ENCODE measurements around the gene KIF26B. TPM values are rescaled to one million over a fixed set of nuclear protein-coding genes. Genes with fewer than 3 reads are reported as not detected.
A peak's percentile ranks its signal among the peaks of the same experiment; 100 is the strongest.

The KIF26B gene
- total and polyA plus RNA-seq, 2 experiments from 2014 or later: 0.03 to 0.76 TPM

DNA sequence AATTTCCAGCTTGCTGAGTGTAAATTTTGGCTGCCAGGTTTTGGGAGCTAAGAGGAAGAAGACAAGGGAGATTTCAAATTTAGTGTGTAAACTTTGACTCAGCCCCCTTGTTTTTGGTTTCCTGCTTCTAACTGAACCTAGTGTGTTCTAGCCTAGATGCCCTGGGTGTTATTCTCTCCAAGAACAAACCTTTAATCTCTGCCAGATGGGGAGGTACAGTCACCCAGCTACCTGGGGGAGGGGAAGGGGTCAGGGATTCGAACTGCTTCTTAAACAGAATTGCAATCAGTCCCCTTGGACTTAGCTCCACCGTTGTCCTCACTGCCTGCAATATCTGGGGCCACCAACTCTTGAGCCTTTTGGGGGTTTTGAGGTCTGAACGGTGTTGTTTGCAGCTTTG lies 238.9 kb downstream of the KIF26B start:
- TF ChIP-seq CREB1 (CRISPR knock-in tag; IDR thresholded peaks at IDR 0.05; ENCODE audit: low read depth): no peak
- TF ChIP-seq ZNF114 (CRISPR knock-in tag; IDR thresholded peaks at IDR 0.05): no peak
- no peak for TF ChIP-seq JUNB (IDR thresholded peaks at IDR 0.05; ENCODE audit: unreplicated experiment)
- no peaks in the 10 kb centered on the region for H4K20me1 ChIP-seq (replicated peaks; ENCODE audit: insufficient read depth)
- H3K27me3 ChIP-seq (ENCODE audit: insufficient read depth): no peaks in the 10 kb centered on the region
- Mint-ChIP-seq H3K27ac (no peak overlapping the region), H3K36me3 (ENCODE audit: low read depth) (no peaks in the 10 kb centered on the region), H3K4me1 (peaks cover under 1% of the 10 kb centered on the region; the same call in 2 of the 3 replicates), H3K9me3 (no peaks in the 10 kb centered on the region), H3K27me3 (ENCODE audit: insufficient read depth, low read depth, poor library complexity) (no peaks in the 10 kb centered on the region), H3K4me3 (no peak overlapping the region)
- ATAC-seq: no peak
- H3F3A ChIP-seq (replicated peaks; ENCODE audit: low read depth): no peaks in the 10 kb centered on the region
- H3K4me2 ChIP-seq: no peak overlapping the region
- no peaks in the 10 kb centered on the region for H3K4me1 ChIP-seq (ENCODE audit: insufficient read depth)
- H3K4me3 ChIP-seq: no peak overlapping the region
- H3K27ac ChIP-seq (ENCODE audit: low read depth): no peak overlapping the region
- H2AFZ ChIP-seq: peak overlapping the region; percentile 33; the same call in 1 of the 2 replicates
- H3K9me2 ChIP-seq (ENCODE audit: insufficient read depth): no peaks in the 10 kb centered on the region
- H3K79me2 ChIP-seq (replicated peaks; ENCODE audit: insufficient read depth): no peaks in the 10 kb centered on the region
- H3K36me3 ChIP-seq (ENCODE audit: insufficient read depth): no peaks in the 10 kb centered on the region
- DNase-seq (ENCODE audit: low spot score): no peak

DNA sequence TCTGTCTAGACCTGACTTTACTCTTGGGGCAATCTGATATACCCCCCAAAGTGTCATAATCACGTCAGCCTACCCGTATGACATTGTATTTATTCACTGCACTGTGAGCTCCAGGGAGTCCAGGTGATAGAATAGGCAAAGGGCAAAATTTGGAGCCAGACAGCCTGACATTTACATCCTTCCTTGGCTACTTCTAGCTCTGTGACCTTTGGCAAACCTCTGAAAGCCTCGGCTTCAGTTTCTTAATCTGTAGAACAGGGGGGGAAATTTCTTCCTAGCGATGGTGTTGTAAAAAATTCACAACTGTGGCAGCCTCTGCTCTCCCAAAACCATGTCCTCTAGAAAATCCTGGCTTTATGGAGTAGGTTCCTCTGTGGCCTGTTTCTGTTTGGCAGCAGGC lies 240.9 kb downstream of the KIF26B start:
- Histone ChIP-seq H3K4me3 (no peak overlapping the region), H3K27ac (ENCODE audit: low read depth) (no peak overlapping the region), H3K9me2 (ENCODE audit: insufficient read depth) (no peaks in the 10 kb centered on the region), H3K79me2 (replicated peaks; ENCODE audit: insufficient read depth) (no peaks in the 10 kb centered on the region), H3K4me1 (ENCODE audit: insufficient read depth) (no peaks in the 10 kb centered on the region), H3K27me3 (ENCODE audit: insufficient read depth) (no peaks in the 10 kb centered on the region), H3F3A (replicated peaks; ENCODE audit: low read depth) (no peaks in the 10 kb centered on the region), H3K36me3 (ENCODE audit: insufficient read depth) (no peaks in the 10 kb centered on the region), H2AFZ (no peak overlapping the region), H4K20me1 (replicated peaks; ENCODE audit: insufficient read depth) (no peaks in the 10 kb centered on the region), H3K4me2 (no peak overlapping the region)
- Mint-ChIP-seq H3K36me3 (ENCODE audit: low read depth) (no peaks in the 10 kb centered on the region), H3K4me3 (no peak overlapping the region), H3K9me3 (no peaks in the 10 kb centered on the region), H3K27me3 (ENCODE audit: insufficient read depth, low read depth, poor library complexity) (no peaks in the 10 kb centered on the region), H3K4me1 (no peaks in the 10 kb centered on the region), H3K27ac (no peak overlapping the region)
- ATAC-seq (no peak), DNase-seq (ENCODE audit: low spot score) (no peak)
- TF ChIP-seq ZNF331 (CRISPR knock-in tag; IDR thresholded peaks at IDR 0.05; ENCODE audit: low read depth): no peak

DNA sequence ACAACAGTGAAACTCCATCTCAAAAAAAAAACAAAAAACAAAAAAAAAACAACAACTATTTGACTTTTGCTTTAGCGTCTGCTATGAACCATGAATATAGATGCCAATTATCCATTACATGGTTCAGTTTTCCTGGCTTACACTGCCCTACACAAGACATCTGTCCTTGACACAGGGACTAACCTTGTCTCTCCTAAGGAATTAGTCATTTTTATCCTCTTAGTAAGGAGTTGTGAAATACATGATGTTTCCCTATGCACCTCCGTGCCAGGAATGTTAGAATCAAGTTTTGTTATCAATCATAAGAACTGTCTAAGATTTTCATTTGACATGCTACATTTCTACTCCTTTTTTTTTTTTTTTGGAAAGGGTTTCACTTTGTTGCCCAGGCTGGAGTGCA lies 241.8 kb downstream of the KIF26B start:
- Mint-ChIP-seq H3K27ac (no peak overlapping the region), H3K4me1 (no peaks in the 10 kb centered on the region), H3K36me3 (ENCODE audit: low read depth) (no peaks in the 10 kb centered on the region), H3K27me3 (ENCODE audit: insufficient read depth, low read depth, poor library complexity) (no peaks in the 10 kb centered on the region), H3K9me3 (no peaks in the 10 kb centered on the region), H3K4me3 (no peak overlapping the region)
- TF ChIP-seq STAT1 (IDR thresholded peaks at IDR 0.05; ENCODE audit: unreplicated experiment): no peak
- no peak for TF ChIP-seq EZH2 (IDR thresholded peaks at IDR 0.05; ENCODE audit: low read depth, unreplicated experiment)
- no peak for TF ChIP-seq POLR2AphosphoS5 (IDR thresholded peaks at IDR 0.05; ENCODE audit: low read depth)
- TF ChIP-seq, protein P1, sequence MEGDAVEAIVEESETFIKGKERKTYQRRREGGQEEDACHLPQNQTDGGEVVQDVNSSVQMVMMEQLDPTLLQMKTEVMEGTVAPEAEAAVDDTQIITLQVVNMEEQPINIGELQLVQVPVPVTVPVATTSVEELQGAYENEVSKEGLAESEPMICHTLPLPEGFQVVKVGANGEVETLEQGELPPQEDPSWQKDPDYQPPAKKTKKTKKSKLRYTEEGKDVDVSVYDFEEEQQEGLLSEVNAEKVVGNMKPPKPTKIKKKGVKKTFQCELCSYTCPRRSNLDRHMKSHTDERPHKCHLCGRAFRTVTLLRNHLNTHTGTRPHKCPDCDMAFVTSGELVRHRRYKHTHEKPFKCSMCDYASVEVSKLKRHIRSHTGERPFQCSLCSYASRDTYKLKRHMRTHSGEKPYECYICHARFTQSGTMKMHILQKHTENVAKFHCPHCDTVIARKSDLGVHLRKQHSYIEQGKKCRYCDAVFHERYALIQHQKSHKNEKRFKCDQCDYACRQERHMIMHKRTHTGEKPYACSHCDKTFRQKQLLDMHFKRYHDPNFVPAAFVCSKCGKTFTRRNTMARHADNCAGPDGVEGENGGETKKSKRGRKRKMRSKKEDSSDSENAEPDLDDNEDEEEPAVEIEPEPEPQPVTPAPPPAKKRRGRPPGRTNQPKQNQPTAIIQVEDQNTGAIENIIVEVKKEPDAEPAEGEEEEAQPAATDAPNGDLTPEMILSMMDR (conservative IDR thresholded peaks at IDR 0.05; ENCODE audit: low read depth in 2 of 2): no peak
- TF ChIP-seq ZNF114 (CRISPR knock-in tag; IDR thresholded peaks at IDR 0.05): no peak
- Histone ChIP-seq H3K27ac (ENCODE audit: low read depth) (no peak overlapping the region), H2AFZ (no peak overlapping the region), H3K36me3 (ENCODE audit: insufficient read depth) (no peaks in the 10 kb centered on the region), H4K20me1 (replicated peaks; ENCODE audit: insufficient read depth) (no peaks in the 10 kb centered on the region), H3K9me2 (ENCODE audit: insufficient read depth) (no peaks in the 10 kb centered on the region), H3K4me1 (ENCODE audit: insufficient read depth) (no peaks in the 10 kb centered on the region), H3K79me2 (replicated peaks; ENCODE audit: insufficient read depth) (no peaks in the 10 kb centered on the region), H3F3A (replicated peaks; ENCODE audit: low read depth) (no peaks in the 10 kb centered on the region), H3K4me3 (no peak overlapping the region), H3K4me2 (no peak overlapping the region), H3K27me3 (ENCODE audit: insufficient read depth) (no peaks in the 10 kb centered on the region)
- ATAC-seq: no peak
- DNase-seq (ENCODE audit: low spot score): no peak
